AG04450 (cell line): ENCODE data around the gene SLC8A1. TPM values are rescaled to one million over a fixed set of nuclear protein-coding genes. Genes with fewer than 3 reads are reported as not detected.

ENCODE experiments used
- CTCF ChIA-PET: fragments of 300-600, 350-600 bp; formaldehyde crosslinking; extraction: SDS; loops from one replicate; lab custom pipeline; 2022; ENCODE audit warnings: antibody characterized with exemption, inconsistent platforms; lab: Charles Lee
- POLR2A ChIA-PET: fragments of 350-600 bp; formaldehyde crosslinking; extraction: SDS; loops from one replicate; lab custom pipeline; 2021; ENCODE audit warnings: antibody characterized with exemption, inconsistent platforms; lab: Yijun Ruan, JAX
- DNase-seq: peaks from one replicate; pipeline ENCODE4 v3.0.0-alpha.2; 2011; ENCODE audit warnings: low read depth, low spot score
- H3K27ac ChIP-seq: one replicate; pipeline ENCODE4 v1.5.1; 2012; ENCODE audit warnings: low read depth, low read length, control low read depth
- H3K27me3 ChIP-seq: one replicate; pipeline ENCODE4 v1.6.0; 2012; ENCODE audit warnings: low read length; ENCODE audit not compliant: control insufficient read depth, insufficient read depth
- H3K4me3 ChIP-seq: 2 replicates; pipeline ENCODE4 v1.5.1; 2011; ENCODE audit warnings: mild to moderate bottlenecking, low read depth, low read length, control low read depth
- H3K9me3 ChIP-seq: 2 replicates; pipeline ENCODE4 v1.5.1; 2012; ENCODE audit warnings: low read length; ENCODE audit not compliant: control insufficient read depth, insufficient read depth
- CTCF ChIP-seq: IDR thresholded peaks from 2 replicates; pipeline ENCODE4 v1.5.1; 2011; ENCODE audit warnings: low read depth, low read length, control low read depth, inconsistent platforms
- polyA plus RNA-seq: library from polyadenylated mRNA; depleted of rRNA; stranded (reverse); fragments of >200 nt; gene quantifications from 2 replicates; pipeline ENCODE4 v1.2.3, GENCODE V29; 2011

The SLC8A1 gene
- polyA plus RNA-seq, 1 experiment = 19.3 TPM

- no peak for TF ChIP-seq CTCF
- ChIA-PET POLR2A (interaction anchor here (0.8 kb wide), 1 partner anchor 18 kb away, joined by 3 read pairs; no protein-coding TSS in a partner anchor), CTCF (interaction anchor here (2.2 kb wide), 1 partner anchor 18 kb away, joined by 11 read pairs; no protein-coding TSS in a partner anchor)
- Histone ChIP-seq H3K9me3 (no peaks in the 10 kb centered on the region), H3K27ac (no peak overlapping the region), H3K4me3 (no peak overlapping the region), H3K27me3 (no peaks in the 10 kb centered on the region)
- no peak for DNase-seq
Measured at GRCh38 chr2:40230707-40231432, 221.0 kb downstream of the SLC8A1 start.

- CTCF ChIA-PET = interaction anchor here (2.2 kb wide), 1 partner anchor 17 kb away, joined by 11 read pairs; no protein-coding TSS in a partner anchor
- Histone ChIP-seq H3K27me3 (no peaks in the 10 kb centered on the region), H3K27ac (no peak overlapping the region), H3K9me3 (no peaks in the 10 kb centered on the region), H3K4me3 (no peak overlapping the region)
- POLR2A ChIA-PET = no interaction called here
- no peak for DNase-seq
- no peak for TF ChIP-seq CTCF
Measured at GRCh38 chr2:40230186-40230585, 221.7 kb downstream of the SLC8A1 start.

GRCh38 chr2:40228310-40228709, 223.6 kb downstream of the SLC8A1 start:
- no peaks in the 10 kb centered on the region for H3K9me3 ChIP-seq
- CTCF ChIA-PET = interaction anchor here (1.0 to 2.2 kb wide), 4 partner anchors 15 to 532 kb away, joined by 3 to 11 read pairs (median 4); no protein-coding TSS in a partner anchor
- no peak for TF ChIP-seq CTCF
- H3K27ac ChIP-seq = no peak overlapping the region
- POLR2A ChIA-PET = no interaction called here
- H3K27me3 ChIP-seq = no peaks in the 10 kb centered on the region
- no peak for DNase-seq
- H3K4me3 ChIP-seq = no peak overlapping the region

- CTCF ChIA-PET = interaction anchor here (1.0 to 1.7 kb wide), 2 partner anchors 14 to 22 kb away, joined by 3 to 5 read pairs; no protein-coding TSS in a partner anchor
- no peaks in the 10 kb centered on the region for H3K9me3 ChIP-seq
- POLR2A ChIA-PET = no interaction called here
- no peak overlapping the region for H3K4me3 ChIP-seq
- no peak overlapping the region for H3K27ac ChIP-seq
- H3K27me3 ChIP-seq = no peaks in the 10 kb centered on the region
- DNase-seq = no peak
- no peak for TF ChIP-seq CTCF
Measured at GRCh38 chr2:40227210-40227609, 224.7 kb downstream of the SLC8A1 start.

- Histone ChIP-seq H3K4me3 (no peak overlapping the region), H3K27me3 (no peaks in the 10 kb centered on the region), H3K27ac (no peak overlapping the region), H3K9me3 (no peaks in the 10 kb centered on the region)
- POLR2A ChIA-PET = interaction anchor here (1.4 kb wide), 1 partner anchor 99 kb away, joined by 4 read pairs; no protein-coding TSS in a partner anchor
- TF ChIP-seq CTCF = no peak
- no peak for DNase-seq
- CTCF ChIA-PET = interaction anchor here (1.7 kb wide), 1 partner anchor 13 kb away, joined by 5 read pairs; no protein-coding TSS in a partner anchor
Measured at GRCh38 chr2:40226637-40227036, 225.3 kb downstream of the SLC8A1 start.
